HG02610 (cell line): ENCODE results near the gene CTAG1A.
"Not testable (repeated sequence)": the region's sequence is repeated elsewhere in the genome, so short reads cannot be mapped to it uniquely, and the experiment has no call there.

Source experiments
- ATAC-seq: cut with Tn5 transposase; IDR thresholded peaks from one replicate; pipeline ENCODE4 v1.9.1; 2021; ENCODE audit warnings: mild to moderate bottlenecking, moderate library complexity; ENCODE audit not compliant: unreplicated experiment

Gene CTAG1A

DNA sequence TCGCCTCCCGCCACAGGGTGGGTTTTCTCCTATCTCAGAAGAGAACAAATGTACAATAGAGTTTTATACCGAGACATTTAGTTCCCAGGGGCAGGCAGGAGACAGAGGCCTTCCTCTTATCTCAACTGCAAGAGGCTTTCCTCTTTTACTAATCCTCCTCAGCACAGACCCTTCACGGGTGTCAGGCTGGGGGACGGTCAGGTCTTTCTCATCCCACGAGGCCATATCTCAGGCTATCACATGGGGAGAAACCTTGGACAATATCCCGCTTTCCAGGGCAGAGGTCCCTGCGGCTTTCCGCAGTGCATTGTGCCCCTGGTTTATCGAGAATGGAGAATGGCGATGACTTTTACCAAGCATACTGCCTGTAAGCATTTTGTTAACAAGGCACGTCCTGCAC is 23.9 kb downstream of the CTAG1A start:
- not testable (repeated sequence) for ATAC-seq

DNA sequence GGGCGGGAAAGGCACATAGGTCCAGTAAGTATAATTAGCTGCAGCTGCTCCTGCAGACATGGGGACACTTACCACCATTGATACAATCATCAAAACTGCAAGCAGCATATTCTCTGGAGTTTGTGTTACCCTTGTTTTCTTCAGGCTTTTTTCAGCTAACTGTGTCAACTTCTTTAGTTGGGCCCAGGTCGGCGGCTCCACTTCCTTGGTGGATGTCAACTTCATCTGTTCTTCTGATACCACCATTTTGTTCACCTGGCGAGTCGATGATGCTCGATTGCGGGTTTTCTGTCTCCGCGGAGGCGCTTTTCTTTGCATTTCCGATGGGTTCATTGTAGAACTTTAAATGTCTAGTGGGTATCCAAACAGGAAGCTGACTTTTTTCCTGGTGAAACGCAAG is 26.2 kb downstream of the CTAG1A start:
- ATAC-seq, result not testable (repeated sequence)

DNA sequence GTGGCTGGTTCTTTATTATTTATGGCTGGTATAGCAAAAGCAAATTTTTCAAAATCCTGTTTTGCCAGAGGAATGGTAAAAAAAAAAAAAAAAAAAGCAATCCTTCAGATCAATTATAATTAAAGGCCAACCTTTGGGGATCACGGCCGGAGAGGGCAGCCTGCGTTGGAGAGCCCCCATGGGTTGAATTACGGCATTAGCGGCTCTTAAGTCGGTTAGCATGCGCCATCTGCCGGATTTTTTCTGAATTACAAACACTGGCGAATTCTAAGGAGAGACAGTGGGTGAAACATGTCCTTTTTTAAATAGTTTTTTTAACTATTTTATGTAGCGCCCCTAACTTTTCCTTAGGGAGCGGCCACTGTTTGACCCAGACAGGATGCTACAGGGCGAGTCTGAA is 28.7 kb downstream of the CTAG1A start:
- not testable (repeated sequence) for ATAC-seq

DNA sequence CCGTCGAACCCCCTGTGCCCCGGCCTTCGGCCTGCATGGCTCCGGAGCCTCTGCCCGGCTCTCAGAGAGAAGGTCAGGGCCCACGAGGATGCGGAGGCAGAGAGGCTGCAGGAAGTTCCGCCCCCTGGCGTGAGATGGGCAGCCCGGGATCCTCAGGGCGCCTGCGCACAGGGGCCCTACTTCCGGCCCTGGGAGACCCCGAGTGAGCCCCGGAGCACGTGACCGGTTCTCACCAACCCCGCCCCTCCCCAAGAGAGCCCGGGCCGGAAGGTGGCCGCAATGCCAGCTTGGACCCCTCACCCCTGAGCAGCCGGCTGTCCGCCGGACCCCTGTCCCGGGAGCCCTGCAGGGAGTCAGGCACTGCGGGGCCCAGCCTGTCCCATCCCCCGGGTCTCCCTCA is 34.2 kb downstream of the CTAG1A start, which contains the start of gene CTAG1B:
CTAG1B (minus strand) TSS at position 101 of the 400 bp plus-strand sequence; CDS start at position 37, 64 bp downstream.
- not testable (repeated sequence) for ATAC-seq

DNA sequence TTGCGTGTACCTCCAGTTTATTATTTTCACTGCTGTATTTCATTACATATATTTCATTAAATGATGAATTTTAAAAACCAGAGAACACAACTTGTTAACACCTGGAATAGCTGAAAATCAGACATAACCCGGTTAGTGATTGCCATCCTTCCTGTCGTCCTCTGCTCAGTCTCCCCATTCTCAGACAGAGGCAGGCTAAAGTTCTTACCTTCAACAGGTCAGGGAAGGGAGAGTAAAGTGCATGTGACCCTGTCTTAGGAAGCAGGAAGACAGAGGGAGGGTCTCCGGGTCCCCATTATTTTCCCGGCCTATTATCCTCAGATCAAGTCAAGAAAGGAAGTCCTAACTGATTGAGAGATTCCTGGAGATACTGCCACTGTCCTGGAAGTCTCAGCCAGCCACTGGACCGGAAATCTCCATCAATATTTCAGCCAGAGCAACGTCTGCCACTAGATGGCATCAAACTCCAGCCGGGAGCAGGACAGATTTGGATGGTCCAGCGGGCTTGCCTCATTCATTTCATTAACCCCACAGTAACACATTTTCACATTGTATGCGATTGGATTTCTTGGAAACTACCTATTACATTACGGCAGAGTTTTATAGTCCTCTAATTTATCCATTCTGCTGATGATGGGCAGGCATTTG is 36.0 kb downstream of the CTAG1A start:
- ATAC-seq, result not testable (repeated sequence)

DNA sequence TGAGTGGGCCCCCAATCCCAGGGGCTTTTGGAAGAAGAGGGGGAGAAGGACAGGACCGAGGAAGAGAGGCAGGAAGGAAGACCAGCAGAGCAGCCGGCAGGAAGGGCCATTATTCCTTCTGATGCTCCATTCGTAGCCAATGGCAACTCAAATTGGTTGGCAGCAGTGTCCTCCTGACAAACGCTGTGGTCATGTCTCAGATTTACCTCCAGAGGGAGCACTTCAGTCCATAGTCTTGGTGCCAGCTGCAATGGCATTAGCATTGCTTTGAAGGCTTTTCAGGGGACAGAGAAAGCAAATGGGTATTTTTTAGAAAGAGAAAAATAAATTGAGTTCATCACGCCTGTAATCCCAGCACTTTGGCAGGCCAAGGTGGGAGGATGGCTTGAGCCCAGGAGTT is 44.0 kb downstream of the CTAG1A start:
- ATAC-seq, result not testable (repeated sequence)

DNA sequence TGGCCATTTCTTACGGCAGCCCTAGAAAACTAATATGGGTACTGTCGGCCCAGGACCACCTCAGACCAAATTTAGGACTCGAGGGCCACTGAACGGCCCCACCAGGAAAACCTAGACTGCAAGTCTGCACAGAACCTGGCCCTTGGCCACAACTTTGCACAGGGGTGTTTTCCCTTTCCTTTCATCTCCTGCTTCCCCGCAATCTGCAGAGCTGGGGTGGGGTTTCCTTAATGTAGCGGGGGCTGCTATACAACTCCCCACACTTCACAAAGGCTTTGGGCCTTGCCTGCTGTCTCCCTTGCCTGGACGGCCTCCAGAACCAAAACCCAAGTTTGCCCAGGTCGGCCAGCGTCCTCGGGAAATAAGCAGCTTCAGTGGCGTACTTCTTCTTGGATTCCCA is 46.0 kb downstream of the CTAG1A start:
- ATAC-seq, result not testable (repeated sequence)

DNA sequence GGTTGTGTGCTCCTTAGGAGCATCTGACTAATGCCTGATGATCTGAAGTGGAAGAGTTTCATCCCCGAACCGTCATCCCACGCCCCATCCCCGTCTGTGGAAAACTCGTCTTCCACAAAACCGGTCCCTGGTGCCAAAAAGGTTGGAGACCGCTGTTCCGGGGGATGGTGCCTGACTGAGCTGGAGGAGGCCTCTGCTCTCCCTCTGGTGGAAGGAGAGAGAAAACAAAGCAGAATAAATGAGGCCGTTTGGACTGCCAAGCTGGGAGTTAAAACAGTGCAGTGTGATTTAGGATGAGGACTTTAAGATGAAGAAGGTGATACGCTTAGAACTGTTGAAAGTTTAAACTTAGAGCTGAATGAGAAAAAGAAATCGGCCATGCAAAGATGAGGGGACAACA is 48.7 kb downstream of the CTAG1A start:
- not testable (repeated sequence) for ATAC-seq
